ENCODE data around the gene SIK2.

GRCh38 chr11:111660822-111661221 is 58.6 kb downstream of the SIK2 start:
- TF ChIP-seq CTCF (IDR thresholded peaks at IDR 0.05; ENCODE audit: insufficient read depth, low read depth, low read length) = no peak
- TF ChIP-seq EZH2 (IDR thresholded peaks at IDR 0.05; ENCODE audit: insufficient read depth, low read length) = no peak
